HCT116 (cell line): ENCODE measurements around the gene R3HDM4. TPM values are rescaled to one million over a fixed set of nuclear protein-coding genes. Genes with fewer than 3 reads are reported as not detected.

Experiments used
- ATAC-seq: fragments of 200-7000 bp; cut with Tn5 transposase; 2 replicates; pipeline ENCODE4 v1.9.1; 2020; ENCODE audit warnings: mild to moderate bottlenecking, moderate library complexity
- BruUV-seq: library from RNA; stranded (reverse); fragments of 400-500 nt; replicated peaks from 2 replicates; lab custom pipeline; 2021; lab: Mats Ljungman, UMichigan
- CTCF ChIA-PET: fragments of 300-600 bp; sonication (Branson Sonifier 250); formaldehyde crosslinking; loops from one replicate; lab custom pipeline; 2021; ENCODE audit warnings: antibody characterized with exemption; lab: Charles Lee
- POLR2A ChIA-PET: fragments of 300-600, 350-600 bp; sonication (Branson Sonifier 250); formaldehyde crosslinking; loops from one replicate; lab custom pipeline; 2021; ENCODE audit warnings: antibody characterized with exemption; lab: Charles Lee
- RAD21 ChIA-PET, 2 experiments: fragments of 300-600 bp; sonication (Branson Sonifier 250); formaldehyde crosslinking; loops; one replicate each; lab custom pipeline; 2023; ENCODE audit warnings: low total read pairs in 2 of 2; ENCODE audit not compliant: uncharacterized antibody in 2 of 2, unreplicated experiment in 2 of 2, low non-redundant PET in 1 of 2; lab: Charles Lee
- DNase-seq: peaks from one replicate; pipeline ENCODE4 v3.0.0-alpha.2; 2010; ENCODE audit warnings: low read depth, low spot score
- H2AFZ ChIP-seq: fragments of 200-600 bp; shearing (Covaris generic), sonication (generic); 2 replicates; pipeline ENCODE4 v1.6.1; 2017; ENCODE audit warnings: low read depth, mixed run types, mixed read lengths, antibody characterized with exemption, low read length; ENCODE audit not compliant: poor library complexity, severe bottlenecking
- H3K27ac ChIP-seq: 2 replicates; pipeline ENCODE4 v1.5.1; 2012; ENCODE audit warnings: low read depth, low read length
- H3K27me3 ChIP-seq: fragments of 200-600 bp; sonication (generic); 2 replicates; pipeline ENCODE4 v1.6.1; 2016; ENCODE audit warnings: mixed run types, low read length, mixed read lengths; ENCODE audit not compliant: insufficient read depth
- H3K36me3 ChIP-seq, 2 experiments: fragments of 200-500 bp in 1 of 2; fragments of 200-600 bp in 1 of 2; sonication (Bioruptor generic) in 1 of 2; sonication (generic) in 1 of 2; 2 replicates each; pipeline versions ENCODE4 v1.5.1 to v1.6.1; 2014 to 2016; ENCODE audit warnings: low read length in 2 of 2, inconsistent platforms in 1 of 2, mixed read lengths in 1 of 2, mixed run types in 1 of 2; ENCODE audit not compliant: insufficient read depth in 2 of 2, control insufficient read depth in 1 of 2
- H3K4me1 ChIP-seq, 2 experiments: fragments of 200-600 bp in 1 of 2; sonication (generic) in 1 of 2; 2 replicates each; pipeline versions ENCODE4 v1.5.1 to v1.6.1; 2012 to 2017; ENCODE audit warnings: low read length in 2 of 2, inconsistent platforms in 1 of 2, mild to moderate bottlenecking in 1 of 2, mixed read lengths in 1 of 2, mixed run types in 1 of 2, moderate library complexity in 1 of 2; ENCODE audit not compliant: insufficient read depth in 2 of 2, control insufficient read depth in 1 of 2
- H3K4me2 ChIP-seq: fragments of 200-600 bp; sonication (generic); 2 replicates; pipeline ENCODE4 v1.6.1; 2017; ENCODE audit warnings: mixed run types, low read length, mixed read lengths
- H3K4me3 ChIP-seq, 2 experiments: fragments of 200-600 bp in 1 of 2; sonication (generic) in 1 of 2; replicated peaks in 1 of 2; 2 replicates each; pipeline ENCODE4 v1.5.1; 2011 to 2016; ENCODE audit warnings: low read length in 2 of 2, control low read depth in 1 of 2, low read depth in 1 of 2, mild to moderate bottlenecking in 1 of 2, mixed read lengths in 1 of 2, mixed run types in 1 of 2
- H3K79me2 ChIP-seq: fragments of 200-600 bp; sonication (generic); 2 replicates; pipeline ENCODE4 v1.6.1; 2017; ENCODE audit warnings: mild to moderate bottlenecking, mixed run types, low read length, moderate library complexity, mixed read lengths; ENCODE audit not compliant: insufficient read depth
- H3K9ac ChIP-seq: fragments of 200-600 bp; sonication (generic); 2 replicates; pipeline ENCODE4 v1.6.1; 2016; ENCODE audit warnings: low read length, mixed read lengths
- H3K9me2 ChIP-seq: fragments of 200-600 bp; sonication (generic), shearing (Covaris generic); 2 replicates; pipeline ENCODE4 v1.6.1; 2017; ENCODE audit warnings: mixed run types, mild to moderate bottlenecking, moderate library complexity; ENCODE audit not compliant: insufficient read depth
- H3K9me3 ChIP-seq, 2 experiments: fragments of 200-500 bp in 1 of 2; fragments of 200-600 bp in 1 of 2; sonication (Bioruptor generic) in 1 of 2; sonication (generic) in 1 of 2; 2 replicates each; pipeline ENCODE4 v1.6.1; 2014 to 2017; ENCODE audit warnings: low read length in 2 of 2, mixed read lengths in 2 of 2, inconsistent platforms in 1 of 2, low read depth in 1 of 2, mild to moderate bottlenecking in 1 of 2, mixed run types in 1 of 2, moderate library complexity in 1 of 2; ENCODE audit not compliant: control insufficient read depth in 1 of 2, insufficient read depth in 1 of 2
- H4K20me1 ChIP-seq: fragments of 200-600 bp; sonication (generic), shearing (Covaris generic); 2 replicates; pipeline ENCODE4 v1.6.1; 2017; ENCODE audit warnings: mixed run types, mild to moderate bottlenecking, moderate library complexity; ENCODE audit not compliant: insufficient read depth
- CBX3 ChIP-seq: IDR thresholded peaks from 2 replicates; pipeline ENCODE4 v1.6.1; 2012; ENCODE audit warnings: low read depth
- CEBPB ChIP-seq: IDR thresholded peaks from 2 replicates; pipeline ENCODE4 v1.6.1; 2012; ENCODE audit warnings: low read depth
- CTCF ChIP-seq, 3 experiments: fragments of 200-600 bp in 1 of 3; sonication (generic) in 1 of 3; IDR thresholded peaks in 2 of 3; conservative IDR thresholded peaks in 1 of 3; 2 replicates each; pipeline ENCODE4 v1.5.1; 2012 to 2017; ENCODE audit warnings: low read depth in 2 of 3, low read length in 2 of 3, antibody characterized with exemption in 1 of 3, borderline replicate concordance in 1 of 3, control low read depth in 1 of 3, mild to moderate bottlenecking in 1 of 3, mixed read lengths in 1 of 3, mixed run types in 1 of 3, moderate library complexity in 1 of 3; ENCODE audit not compliant: insufficient read depth in 1 of 3
- ELF1 ChIP-seq: IDR thresholded peaks from 2 replicates; pipeline ENCODE4 v1.6.1; 2012; ENCODE audit warnings: low read depth, borderline replicate concordance
- EZH2 ChIP-seq: fragments of 200-600 bp; sonication (generic); IDR thresholded peaks from 2 replicates; pipeline ENCODE4 v1.6.1; 2017; ENCODE audit warnings: antibody characterized with exemption, mixed run types
- JUND ChIP-seq: IDR thresholded peaks from 2 replicates; pipeline ENCODE4 v1.6.1; 2012
- MAX ChIP-seq: IDR thresholded peaks from 2 replicates; pipeline ENCODE4 v1.6.1; 2012
- POLR2AphosphoS5 ChIP-seq: IDR thresholded peaks from 2 replicates; pipeline ENCODE4 v1.6.1; 2011; ENCODE audit warnings: mild to moderate bottlenecking, low read depth, low read length, moderate library complexity
- RAD21 ChIP-seq: IDR thresholded peaks from 2 replicates; pipeline ENCODE4 v1.6.1; 2012; ENCODE audit warnings: low read depth, mild to moderate bottlenecking
- SP1 ChIP-seq: IDR thresholded peaks from 2 replicates; pipeline ENCODE4 v1.6.1; 2012; ENCODE audit warnings: low read depth
- SRF ChIP-seq: IDR thresholded peaks from 2 replicates; pipeline ENCODE4 v1.6.1; 2012; ENCODE audit warnings: low read depth
- TCF7L2 ChIP-seq: IDR thresholded peaks from 2 replicates; pipeline ENCODE4 v1.7.0; 2011; ENCODE audit warnings: borderline replicate concordance, inconsistent platforms; ENCODE audit not compliant: insufficient read depth, insufficient read length; ENCODE audit errors: extremely low read depth
- YY1 ChIP-seq: IDR thresholded peaks from 2 replicates; pipeline ENCODE4 v1.6.1; 2011; ENCODE audit warnings: low read length, low read depth, moderate library complexity, mild to moderate bottlenecking; ENCODE audit not compliant: insufficient replicate concordance; ENCODE audit errors: extremely low read depth
- ZFX ChIP-seq: fragments of 450-650 bp; IDR thresholded peaks from 2 replicates; pipeline ENCODE4 v1.6.1; 2017
- intact Hi-C: fragments of 100-400 bp; cut with micrococcal nuclease; formaldehyde crosslinking; loops from 2 replicates; pipeline ENCODE4 v1.10.0; 2022
- total RNA-seq: library from RNA; stranded (reverse); gene quantifications from one replicate; pipeline ENCODE4 v1.2.1, GENCODE V29; 2021; ENCODE audit not compliant: unreplicated experiment
- TF ChIP-seq, protein P1 (sequence below): IDR thresholded peaks from 2 replicates; pipeline ENCODE4 v1.6.1; 2011; ENCODE audit warnings: mild to moderate bottlenecking, low read length, moderate library complexity; ENCODE audit not compliant: insufficient replicate concordance; ENCODE audit errors: extremely low read depth
- TF ChIP-seq, protein P2 (sequence below): IDR thresholded peaks from 2 replicates; pipeline ENCODE4 v1.6.1; 2012; ENCODE audit warnings: low read depth

The R3HDM4 gene
- total RNA-seq, 1 experiment from 2014 or later, result 92.3 TPM

DNA sequence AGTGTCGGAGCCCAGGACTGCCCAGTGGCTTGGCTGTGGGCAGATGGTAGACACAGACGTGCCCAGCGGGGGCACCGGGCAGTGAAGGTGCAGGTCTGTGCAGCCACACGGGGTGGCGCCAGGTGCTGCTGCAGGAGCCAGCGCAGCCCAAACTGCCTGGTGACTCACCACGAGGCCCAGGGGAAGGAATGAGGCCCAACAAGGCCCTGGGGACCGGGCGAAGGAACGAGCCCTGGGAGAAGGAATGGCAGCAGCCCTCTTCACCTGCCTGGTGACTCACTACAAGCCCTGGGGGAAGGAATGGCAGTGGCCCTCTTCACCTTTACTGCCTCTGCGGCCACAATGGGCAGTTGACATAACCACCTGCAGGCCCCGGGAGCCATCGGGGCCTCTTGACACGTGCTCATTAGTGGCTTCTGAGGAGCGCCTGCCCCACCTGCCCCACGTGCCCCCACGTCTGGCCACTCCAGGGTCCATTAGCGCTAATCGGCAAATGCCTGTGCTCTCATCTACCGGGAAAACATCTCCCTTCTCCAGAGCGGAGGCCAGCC is 29.3 kb downstream of the R3HDM4 start (continued):
- TF ChIP-seq, protein P1, sequence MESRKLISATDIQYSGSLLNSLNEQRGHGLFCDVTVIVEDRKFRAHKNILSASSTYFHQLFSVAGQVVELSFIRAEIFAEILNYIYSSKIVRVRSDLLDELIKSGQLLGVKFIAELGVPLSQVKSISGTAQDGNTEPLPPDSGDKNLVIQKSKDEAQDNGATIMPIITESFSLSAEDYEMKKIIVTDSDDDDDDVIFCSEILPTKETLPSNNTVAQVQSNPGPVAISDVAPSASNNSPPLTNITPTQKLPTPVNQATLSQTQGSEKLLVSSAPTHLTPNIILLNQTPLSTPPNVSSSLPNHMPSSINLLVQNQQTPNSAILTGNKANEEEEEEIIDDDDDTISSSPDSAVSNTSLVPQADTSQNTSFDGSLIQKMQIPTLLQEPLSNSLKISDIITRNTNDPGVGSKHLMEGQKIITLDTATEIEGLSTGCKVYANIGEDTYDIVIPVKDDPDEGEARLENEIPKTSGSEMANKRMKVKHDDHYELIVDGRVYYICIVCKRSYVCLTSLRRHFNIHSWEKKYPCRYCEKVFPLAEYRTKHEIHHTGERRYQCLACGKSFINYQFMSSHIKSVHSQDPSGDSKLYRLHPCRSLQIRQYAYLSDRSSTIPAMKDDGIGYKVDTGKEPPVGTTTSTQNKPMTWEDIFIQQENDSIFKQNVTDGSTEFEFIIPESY, result peak; percentile 77

DNA sequence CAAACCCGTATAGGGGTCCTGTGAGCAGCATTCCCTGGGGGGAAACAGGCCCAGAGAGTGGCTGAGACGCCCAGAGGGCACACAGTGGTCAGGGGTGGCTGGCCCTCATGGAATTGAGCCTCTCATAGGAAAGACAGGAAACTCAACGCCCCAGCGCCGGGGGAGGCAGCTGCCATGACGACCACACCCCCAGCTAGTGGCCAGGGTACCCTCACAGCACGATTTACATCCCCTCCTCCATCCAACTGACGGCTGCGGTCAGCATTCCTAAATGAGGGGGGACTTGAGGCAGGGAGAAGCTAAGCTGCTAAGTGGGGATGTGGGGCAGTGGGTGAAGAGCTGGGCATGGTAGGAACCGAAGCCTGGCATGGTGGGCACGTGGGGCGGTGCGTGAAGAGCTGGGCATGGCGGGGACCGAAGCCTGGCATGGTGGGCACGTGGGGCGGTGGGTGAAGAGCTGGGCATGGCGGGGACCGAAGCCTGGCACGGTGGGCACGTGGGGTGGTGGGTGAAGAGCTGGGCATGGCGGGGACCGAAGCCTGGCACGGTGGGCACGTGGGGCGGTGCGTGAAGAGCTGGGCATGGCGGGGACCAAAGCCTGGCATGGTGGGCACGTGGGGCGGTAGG is 30.0 kb downstream of the R3HDM4 start:
- Histone ChIP-seq H3K36me3 (peaks cover 5 to 9% of the 10 kb centered on the region in 2 experiments; a peak in 3 of 4 replicates), H3K27me3 (no peaks in the 10 kb centered on the region), H2AFZ (no peak overlapping the region), H3K4me2 (peak overlapping the region; percentile 60), H3K4me1 (peaks cover 20 to 22% of the 10 kb centered on the region in 2 experiments), H3K9me3 (no peaks in the 10 kb centered on the region), H3K4me3 (no peak overlapping the region), H3K79me2 (no peaks in the 10 kb centered on the region), H3K27ac (peak overlapping the region; percentile 77), H4K20me1 (no peaks in the 10 kb centered on the region), H3K9me2 (no peaks in the 10 kb centered on the region), H3K9ac (peak overlapping the region; percentile 57; the same call in 1 of the 2 replicates)
- no TSS peak for BruUV-seq
- ATAC-seq (no peak), DNase-seq (no peak)
- ChIA-PET POLR2A (interaction anchor here (1.3 kb wide), 1 partner anchor 26 kb away, joined by 4 read pairs; no protein-coding TSS in a partner anchor), RAD21 (interaction anchor here in 1 of 2 experiments (0.8 kb wide), 1 partner anchor 10 kb away, joined by 3 read pairs; the partner anchor contains the start of gene RNU6-9), CTCF (no interaction called here)
- intact Hi-C loops, result loop anchor here (1.0 to 2.0 kb wide), 2 partner anchors 26 to 34 kb away; partner anchors contain the start of gene KISS1R
- no peak for TF ChIP-seq JUND
- TF ChIP-seq RAD21, result no peak
- TF ChIP-seq ELF1, result no peak
- no peak for TF ChIP-seq TCF7L2
- no peak for TF ChIP-seq YY1
- no peak for TF ChIP-seq CEBPB
- TF ChIP-seq CBX3, result no peak
- TF ChIP-seq SP1, result no peak
- TF ChIP-seq, protein P2, sequence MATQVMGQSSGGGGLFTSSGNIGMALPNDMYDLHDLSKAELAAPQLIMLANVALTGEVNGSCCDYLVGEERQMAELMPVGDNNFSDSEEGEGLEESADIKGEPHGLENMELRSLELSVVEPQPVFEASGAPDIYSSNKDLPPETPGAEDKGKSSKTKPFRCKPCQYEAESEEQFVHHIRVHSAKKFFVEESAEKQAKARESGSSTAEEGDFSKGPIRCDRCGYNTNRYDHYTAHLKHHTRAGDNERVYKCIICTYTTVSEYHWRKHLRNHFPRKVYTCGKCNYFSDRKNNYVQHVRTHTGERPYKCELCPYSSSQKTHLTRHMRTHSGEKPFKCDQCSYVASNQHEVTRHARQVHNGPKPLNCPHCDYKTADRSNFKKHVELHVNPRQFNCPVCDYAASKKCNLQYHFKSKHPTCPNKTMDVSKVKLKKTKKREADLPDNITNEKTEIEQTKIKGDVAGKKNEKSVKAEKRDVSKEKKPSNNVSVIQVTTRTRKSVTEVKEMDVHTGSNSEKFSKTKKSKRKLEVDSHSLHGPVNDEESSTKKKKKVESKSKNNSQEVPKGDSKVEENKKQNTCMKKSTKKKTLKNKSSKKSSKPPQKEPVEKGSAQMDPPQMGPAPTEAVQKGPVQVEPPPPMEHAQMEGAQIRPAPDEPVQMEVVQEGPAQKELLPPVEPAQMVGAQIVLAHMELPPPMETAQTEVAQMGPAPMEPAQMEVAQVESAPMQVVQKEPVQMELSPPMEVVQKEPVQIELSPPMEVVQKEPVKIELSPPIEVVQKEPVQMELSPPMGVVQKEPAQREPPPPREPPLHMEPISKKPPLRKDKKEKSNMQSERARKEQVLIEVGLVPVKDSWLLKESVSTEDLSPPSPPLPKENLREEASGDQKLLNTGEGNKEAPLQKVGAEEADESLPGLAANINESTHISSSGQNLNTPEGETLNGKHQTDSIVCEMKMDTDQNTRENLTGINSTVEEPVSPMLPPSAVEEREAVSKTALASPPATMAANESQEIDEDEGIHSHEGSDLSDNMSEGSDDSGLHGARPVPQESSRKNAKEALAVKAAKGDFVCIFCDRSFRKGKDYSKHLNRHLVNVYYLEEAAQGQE, result no peak
- TF ChIP-seq MAX, result no peak
- no peak for TF ChIP-seq EZH2
- TF ChIP-seq SRF, result no peak
- no peak for TF ChIP-seq ZFX
- TF ChIP-seq CTCF (IDR thresholded peaks at IDR 0.05 in 2 of 3, conservative IDR thresholded peaks at IDR 0.05 in 1 of 3; ENCODE audit: borderline replicate concordance in 1 of 3, insufficient read depth in 1 of 3, low read depth in 2 of 3, low read length in 2 of 3), result no peak
- no peak for TF ChIP-seq POLR2AphosphoS5
